GM21423 (cell line): Measurements from ENCODE around the gene MAP6.

Experiments used
- ATAC-seq: cut with Tn5 transposase; IDR thresholded peaks from one replicate; pipeline ENCODE4 v1.9.1; 2021; ENCODE audit warnings: mild to moderate bottlenecking, moderate library complexity; ENCODE audit not compliant: unreplicated experiment

MAP6 gene

DNA sequence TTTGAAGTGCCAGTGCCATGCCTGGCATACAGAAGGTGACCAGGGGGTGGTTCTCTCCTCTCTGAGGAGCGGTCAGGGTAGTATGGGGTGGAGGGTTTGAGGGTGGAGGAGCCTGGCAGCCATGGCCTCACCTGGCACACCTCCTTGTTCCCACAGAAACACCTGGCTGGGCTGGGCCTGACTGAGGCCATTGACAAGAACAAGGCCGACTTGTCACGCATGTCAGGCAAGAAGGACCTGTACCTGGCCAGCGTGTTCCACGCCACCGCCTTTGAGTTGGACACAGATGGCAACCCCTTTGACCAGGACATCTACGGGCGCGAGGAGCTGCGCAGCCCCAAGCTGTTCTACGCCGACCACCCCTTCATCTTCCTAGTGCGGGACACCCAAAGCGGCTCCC, 97.2 kb downstream of the MAP6 start:
- no peak for ATAC-seq

DNA sequence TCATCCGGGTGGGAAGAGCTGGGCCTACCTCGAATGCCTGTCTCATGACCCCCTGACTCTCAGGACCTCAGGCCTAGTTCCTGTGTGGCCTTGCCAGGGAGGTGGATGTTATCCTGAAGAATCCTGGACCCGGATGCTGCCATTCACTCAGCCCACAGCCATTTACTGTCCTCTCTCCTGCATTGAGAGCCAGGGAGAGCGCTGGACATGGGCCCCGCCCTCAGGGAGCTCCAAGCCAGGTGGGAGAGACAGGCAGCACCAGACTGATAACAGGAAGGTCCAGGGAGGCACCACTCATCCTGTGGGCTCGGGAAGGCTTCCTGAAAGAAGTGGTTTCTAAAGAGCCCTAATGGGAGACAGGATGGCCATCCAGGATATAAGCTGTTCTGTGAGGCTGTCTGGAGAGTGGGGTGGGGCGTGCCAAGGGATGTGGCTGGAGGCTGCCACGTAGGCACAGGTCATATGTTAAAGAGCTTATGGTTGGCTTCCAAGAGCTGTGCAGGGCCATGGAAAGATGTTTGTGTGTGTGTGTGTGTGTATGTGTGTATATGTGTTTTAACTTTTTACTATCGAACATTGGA, 98.2 kb downstream of the MAP6 start:
- ATAC-seq = no peak

DNA sequence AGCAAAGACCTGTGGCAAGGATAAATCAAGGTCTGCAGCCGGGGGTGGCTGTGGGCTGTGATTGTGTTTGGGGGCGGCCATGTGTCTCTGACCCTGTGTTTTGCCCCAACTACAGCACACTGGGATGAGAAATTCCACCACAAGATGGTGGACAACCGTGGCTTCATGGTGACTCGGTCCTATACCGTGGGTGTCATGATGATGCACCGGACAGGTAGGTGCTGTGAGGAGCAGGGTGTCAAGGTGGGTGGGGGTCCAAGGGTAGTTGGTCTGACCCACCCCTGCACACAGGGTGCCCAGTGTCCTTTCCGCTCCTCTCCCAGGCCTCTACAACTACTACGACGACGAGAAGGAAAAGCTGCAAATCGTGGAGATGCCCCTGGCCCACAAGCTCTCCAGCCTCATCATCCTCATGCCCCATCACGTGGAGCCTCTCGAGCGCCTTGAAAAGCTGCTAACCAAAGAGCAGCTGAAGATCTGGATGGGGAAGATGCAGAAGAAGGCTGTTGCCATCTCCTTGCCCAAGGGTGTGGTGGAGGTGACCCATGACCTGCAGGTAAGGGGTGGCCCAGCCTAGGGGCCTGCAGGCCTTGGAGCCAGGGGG, 100.1 kb downstream of the MAP6 start:
- no peak for ATAC-seq

DNA sequence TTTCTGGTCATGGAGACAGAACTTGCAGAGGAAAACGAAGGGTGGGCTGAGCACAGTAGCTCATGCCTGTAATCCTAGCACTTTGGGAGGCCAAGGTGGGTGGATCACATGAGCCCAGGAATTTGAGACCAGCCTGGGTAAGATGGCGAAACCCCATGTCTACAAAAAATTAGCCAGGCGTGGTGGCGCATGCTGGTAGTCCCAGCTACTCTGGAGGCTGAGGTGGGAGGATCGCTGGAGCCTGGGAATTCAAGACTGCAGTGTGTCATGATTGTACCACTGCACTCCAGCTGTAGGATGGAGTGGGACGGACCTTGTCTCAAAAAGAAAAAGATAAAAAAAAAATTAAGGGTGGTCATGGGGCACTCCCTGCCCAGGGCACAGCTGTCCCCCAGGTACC, 100.9 kb downstream of the MAP6 start:
- ATAC-seq = no peak

DNA sequence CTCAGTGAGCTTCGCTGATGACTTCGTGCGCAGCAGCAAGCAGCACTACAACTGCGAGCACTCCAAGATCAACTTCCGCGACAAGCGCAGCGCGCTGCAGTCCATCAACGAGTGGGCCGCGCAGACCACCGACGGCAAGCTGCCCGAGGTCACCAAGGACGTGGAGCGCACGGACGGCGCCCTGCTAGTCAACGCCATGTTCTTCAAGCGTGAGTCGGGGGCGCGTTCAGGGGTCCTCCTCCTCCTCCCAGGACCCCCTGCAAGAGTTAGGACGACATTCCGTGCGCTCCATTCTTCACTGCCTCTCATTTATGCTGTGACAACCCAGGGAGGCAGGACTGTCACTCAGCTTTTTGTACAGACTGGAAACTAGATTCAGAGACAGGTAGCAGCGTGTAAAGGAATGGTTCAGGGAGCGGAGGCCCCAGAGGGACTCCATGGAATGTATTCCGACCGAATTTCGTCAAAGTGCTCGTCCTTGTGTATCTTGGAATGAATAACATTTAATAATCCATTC, 102.0 kb downstream of the MAP6 start:
- ATAC-seq = no peak

DNA sequence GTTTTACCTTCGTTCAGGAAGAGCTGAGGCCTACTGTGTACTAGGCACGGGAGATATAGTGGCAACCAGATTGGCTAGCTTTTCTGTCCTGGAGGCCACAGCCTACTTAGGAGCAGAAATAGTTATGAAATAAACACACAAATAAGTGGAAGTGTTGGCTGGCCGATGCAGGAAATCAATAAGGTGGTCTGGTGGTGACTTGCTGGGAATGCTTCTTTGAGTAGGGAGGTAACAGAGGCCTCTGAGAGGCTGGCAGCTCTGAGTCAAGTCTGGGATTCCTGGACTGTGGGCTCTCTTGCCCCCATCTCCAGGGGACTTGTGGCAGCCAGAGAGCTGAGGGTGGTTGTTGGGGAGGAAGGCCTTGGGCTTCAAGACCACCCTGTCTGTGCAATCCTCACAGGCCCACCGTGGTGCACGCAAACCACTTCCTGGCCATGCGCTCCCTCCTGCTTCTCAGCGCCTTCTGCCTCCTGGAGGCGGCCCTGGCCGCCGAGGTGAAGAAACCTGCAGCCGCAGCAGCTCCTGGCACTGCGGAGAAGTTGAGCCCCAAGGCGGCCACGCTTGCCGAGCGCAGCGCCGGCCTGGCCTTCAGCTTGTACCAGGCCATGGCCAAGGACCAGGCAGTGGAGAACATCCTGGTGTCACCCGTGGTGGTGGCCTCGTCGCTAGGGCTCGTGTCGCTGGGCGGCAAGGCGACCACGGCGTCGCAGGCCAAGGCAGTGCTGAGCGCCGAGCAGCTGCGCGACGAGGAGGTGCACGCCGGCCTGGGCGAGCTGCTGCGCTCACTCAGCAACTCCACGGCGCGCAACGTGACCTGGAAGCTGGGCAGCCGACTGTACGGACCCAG, 102.7 kb downstream of the MAP6 start:
- ATAC-seq = no peak

DNA sequence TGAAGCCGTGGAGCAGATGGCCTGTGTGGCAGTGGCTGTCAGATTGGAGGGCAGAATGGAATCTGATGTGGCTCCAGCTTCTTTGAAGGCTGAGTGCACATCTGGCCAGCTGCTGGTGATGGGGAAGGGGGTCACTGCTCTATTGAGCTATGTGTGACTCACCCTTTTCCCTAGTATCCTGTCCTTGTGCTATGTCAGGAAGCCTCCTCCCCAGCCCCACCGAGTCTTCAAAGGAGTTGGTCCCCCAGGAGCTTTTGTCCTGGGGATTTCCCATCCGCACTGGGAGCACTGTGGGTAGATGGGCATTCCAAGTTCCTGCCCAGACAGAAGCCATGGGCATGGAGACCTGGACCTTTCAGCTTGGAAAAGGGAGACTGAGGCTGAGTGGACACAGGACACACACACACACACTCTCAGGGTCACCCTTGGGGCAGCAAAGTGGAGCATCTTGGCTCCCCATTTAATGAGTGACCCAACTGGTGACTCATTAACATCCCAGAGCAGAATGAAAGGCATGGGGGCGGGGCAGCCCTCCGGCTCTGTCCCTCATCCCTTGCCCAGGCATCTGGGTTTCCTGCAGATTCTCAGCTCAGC, 103.5 kb downstream of the MAP6 start:
- no peak for ATAC-seq

DNA sequence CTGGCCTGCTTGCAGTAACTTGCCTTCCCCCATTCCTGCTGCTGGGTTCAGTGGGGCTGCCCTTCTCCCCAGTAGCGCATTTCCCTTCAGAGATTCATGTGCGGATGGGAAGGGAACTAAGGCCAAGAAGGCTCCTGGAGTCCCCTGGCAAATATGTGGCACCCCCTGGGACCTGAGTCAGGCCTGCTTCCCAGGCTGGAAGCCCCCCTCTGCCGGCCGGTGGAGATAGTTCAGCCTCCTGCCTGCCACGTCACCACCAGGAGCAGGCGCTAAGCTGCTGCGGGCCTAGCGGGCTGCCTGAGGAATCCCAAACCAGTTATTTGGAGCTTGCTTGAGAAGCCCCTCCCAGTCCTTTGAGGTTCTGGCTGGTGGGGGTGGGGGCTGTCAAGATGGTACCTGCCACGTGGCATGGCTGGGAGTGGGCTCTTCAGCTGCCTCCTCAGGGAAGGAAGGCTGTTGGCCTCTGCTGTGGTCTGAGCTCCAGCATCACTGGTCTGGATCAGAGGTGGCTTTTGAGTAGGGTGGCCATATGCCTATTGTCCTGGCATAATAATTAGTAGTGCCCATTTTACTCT, 104.8 kb downstream of the MAP6 start:
- ATAC-seq = no peak

DNA sequence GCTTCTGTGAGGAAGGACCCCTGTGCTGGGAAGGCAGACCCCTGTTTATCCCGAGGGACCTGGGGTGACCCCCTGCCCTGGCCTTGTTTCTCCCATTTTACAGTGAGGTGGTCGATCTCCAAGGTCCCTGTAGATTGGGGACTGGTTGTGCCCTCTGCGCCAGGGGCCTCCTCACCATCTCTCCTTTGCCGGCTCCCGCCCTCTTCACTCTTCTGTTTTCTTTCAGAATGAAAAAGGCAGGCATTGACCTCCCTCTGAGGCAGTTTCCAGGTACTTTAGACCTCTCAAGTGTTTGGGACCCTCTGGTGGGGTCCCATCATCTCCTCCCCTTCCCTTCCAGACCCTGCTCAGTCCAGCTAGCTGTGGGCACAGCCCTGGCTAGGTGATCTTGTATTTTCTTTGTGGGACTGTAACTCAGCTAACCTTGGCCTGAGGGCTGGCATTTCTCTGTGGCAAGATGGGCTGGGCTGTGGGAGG, 105.3 kb downstream of the MAP6 start:
- no peak for ATAC-seq

DNA sequence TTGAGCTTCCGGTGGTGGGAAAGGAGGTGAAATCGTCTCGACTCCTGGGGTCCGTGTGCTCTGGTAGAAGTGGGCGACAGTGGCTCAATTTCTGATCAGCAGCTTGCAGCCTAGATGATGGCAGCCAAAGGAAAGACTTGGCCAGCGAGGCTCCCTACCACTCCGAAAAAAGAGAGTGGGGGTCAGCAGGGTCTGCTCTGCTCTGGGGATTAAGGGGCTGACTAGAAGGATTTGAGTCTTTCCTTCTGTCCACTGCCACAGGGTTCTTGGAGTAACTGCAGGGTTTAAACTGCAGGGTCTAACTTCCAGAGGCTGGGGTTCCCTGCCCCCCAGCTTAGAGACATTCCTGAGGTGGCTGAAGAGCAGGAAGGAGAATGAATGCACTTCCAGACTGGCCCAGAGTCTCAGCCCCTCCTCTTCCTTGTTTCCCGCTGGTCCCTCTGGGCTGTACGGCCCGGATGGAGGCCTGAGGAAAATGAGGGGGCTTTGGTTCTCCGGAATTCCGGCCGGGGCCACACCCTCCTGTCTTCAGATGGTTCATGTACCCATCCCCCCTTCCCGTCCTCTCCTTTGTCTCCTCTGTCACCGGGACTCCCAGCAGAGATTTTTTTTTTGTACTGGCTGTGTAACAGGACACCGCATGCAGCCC, 105.9 kb downstream of the MAP6 start:
- ATAC-seq = no peak

DNA sequence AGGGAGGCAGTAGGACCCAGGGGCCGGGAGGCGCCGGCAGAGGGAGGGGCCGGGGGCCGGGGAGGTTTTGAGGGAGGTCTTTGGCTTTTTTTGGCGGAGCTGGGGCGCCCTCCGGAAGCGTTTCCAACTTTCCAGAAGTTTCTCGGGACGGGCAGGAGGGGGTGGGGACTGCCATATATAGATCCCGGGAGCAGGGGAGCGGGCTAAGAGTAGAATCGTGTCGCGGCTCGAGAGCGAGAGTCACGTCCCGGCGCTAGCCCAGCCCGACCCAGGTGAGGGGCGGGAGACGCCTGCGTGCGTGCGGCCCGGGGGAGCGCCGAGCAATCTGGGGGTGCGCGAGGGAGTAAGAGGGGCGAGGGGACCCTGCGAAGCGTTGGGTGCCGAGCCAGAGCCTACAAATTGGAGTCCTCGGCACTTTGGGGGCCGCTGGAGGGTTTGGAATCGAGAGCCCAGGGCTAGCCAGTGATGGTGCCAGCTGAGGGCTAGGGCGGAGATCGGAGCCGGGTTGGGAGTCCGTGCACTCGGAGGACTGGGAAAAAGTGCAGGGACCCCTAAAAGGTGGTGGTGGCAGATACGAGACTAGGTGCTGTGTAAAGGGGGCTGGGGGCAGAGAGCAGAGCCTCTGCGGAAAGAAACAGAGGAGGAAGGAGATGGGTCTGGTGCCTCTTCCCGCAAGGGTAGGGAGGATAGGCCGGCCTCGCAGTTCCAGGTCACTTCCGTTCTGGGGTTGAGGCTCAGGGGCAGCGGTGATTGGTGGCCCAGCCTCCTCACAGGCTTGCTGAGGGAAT, 106.6 kb downstream of the MAP6 start, which contains the start of gene SERPINH1:
TSS of gene SERPINH1 (plus strand) at position 206 of the 788 bp plus-strand sequence. CDS start 4,097 bp downstream, outside the sequence.
- ATAC-seq = peak; percentile 77

DNA sequence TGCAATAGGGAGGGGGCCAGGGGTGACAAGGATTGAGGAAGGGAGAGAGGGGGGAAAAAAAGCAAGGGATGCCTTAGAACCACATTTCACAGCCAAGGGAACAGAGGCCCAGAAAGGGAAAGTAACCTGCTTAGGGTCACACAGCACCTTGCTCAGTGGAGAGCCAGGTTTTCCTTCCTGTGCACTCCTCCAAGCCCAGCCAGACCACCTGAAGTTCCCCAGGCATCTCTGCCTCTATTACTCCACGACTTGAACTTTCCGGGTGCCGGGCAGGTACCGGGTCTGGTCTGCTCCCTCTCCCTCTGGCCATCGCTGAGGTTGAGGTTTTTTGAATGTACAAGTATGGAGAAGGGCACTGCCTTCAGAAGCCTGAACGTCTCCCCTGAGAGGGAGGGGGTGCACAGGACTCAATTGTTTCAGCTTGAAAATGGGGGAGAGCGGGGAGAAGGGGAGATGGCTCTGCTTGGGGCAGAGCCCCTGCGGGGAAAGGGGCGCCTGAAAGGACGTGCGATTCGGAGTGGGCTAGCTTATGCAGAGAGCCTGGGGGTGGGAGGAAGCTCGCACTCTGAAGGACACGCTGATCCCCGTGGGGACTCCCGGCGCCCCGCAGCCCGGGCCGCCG, 107.3 kb downstream of the MAP6 start:
- no peak for ATAC-seq

DNA sequence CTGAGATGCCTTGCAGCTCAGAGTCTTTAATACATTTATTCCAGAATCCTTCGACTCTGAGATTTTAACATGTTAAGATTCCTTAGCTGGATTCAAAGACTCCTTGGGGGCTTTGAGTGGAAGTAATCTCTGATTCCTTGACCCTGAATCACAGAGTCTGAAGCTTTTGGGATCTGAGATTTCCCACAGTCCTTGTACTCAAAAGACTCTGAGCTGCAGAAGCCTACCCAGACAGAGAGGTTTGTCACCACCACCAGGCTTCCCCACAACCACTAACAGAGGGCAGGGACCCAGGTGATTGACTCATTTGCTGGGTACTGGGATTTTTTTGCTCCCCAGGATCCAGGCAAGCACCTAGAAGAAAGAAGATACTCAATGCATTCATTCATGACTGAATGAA, 108.2 kb downstream of the MAP6 start:
- ATAC-seq = no peak

DNA sequence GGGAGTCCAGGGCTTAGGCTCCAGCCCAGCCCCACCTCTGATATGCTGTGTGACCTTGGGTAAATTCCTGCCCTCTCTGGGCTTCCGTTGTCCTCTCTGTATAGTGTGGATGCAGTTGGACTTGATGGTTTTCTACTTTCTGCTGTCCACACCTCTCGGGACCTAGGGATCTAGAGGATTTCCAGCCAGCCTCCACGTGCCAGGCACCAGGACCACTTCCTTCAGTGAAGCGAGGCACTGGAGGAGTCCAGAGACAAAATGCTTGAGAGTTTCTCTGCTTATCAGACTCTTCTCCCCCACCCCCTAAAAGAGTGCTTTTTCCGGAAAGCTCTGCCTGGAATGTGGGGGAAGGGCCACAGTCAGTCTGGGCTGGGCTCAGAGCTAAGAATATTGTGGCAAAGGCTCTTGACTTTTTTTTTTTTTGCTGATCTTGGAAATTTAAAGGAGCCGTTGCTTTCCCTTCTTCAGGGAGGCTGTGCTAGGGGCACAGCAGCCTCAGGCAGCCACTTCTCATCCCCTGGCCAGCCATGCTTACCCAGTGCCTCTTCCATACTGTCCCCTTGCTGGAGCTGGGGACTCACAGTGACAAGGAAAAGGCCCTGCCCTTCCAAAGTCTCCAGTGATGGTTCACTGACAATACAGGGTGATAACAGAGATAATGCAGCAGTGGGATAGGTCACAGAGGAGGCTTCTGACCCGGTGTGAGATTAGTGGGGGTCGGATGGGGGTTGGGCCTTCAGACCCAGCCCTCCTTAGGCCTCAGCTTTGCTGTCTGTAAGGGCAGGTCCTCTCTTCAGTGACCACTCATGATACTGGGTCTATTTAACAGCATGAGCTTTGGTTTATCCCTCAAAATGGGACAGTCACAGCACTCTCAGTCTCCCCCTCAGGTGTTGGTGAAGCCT, 109.6 kb downstream of the MAP6 start:
- no peak for ATAC-seq

DNA sequence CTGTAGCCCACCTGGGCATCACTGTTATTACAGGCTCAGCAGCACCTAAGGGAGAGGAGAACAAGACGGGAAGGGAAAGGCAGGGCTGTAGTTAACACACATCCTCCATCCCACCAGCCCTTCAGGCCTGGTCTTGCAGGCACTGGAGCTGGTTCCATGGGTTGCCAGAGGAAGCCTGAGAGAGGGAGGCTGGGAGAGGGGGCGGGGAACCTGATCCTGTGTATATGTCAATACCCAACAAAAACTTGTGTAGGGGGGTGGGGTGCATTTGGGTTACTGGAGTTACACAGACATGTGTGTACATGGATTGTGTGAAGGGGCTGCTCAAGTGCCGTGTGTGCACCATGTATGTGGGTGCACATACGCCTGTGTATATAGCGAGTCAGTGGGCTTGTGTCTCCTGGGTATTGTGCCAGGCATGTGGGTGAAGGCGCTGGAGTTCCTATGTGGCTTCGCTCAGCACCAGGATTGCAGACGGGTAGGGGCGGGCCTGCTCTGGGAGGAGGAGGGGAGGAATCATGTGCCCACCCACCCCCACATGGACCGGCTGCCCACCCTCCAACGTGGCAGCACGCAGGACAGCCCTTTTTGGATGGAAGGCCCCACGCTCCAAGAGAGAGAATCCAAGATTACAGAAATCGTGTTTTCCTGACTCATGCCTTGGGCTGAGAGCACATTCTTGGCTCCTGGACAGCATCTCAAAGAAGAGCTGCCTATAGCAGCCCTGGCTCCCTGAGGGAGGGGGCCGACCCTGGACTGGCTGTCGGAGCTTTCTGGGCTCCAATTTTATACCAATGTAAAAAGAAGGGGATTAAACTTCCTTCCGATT, 111.0 kb downstream of the MAP6 start:
- ATAC-seq = no peak

DNA sequence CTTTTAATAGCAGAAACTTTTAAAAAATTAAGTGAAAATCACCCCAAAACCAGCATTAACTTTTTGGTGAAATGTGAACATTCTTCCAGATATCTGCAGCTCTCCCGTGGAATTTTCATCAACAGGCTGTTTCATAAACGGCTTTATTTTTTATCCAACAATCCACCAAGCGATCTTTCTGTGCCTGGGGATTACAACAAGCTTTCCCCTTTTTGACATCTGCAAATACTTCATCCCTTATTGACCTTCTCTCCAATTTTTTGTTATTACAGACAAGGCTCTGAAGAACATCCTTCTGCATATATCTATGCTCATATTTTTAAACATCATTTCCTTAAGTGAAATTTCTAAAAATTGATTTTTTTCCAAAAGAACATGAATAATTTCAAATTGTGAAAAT, 112.6 kb downstream of the MAP6 start:
- ATAC-seq = no peak

DNA sequence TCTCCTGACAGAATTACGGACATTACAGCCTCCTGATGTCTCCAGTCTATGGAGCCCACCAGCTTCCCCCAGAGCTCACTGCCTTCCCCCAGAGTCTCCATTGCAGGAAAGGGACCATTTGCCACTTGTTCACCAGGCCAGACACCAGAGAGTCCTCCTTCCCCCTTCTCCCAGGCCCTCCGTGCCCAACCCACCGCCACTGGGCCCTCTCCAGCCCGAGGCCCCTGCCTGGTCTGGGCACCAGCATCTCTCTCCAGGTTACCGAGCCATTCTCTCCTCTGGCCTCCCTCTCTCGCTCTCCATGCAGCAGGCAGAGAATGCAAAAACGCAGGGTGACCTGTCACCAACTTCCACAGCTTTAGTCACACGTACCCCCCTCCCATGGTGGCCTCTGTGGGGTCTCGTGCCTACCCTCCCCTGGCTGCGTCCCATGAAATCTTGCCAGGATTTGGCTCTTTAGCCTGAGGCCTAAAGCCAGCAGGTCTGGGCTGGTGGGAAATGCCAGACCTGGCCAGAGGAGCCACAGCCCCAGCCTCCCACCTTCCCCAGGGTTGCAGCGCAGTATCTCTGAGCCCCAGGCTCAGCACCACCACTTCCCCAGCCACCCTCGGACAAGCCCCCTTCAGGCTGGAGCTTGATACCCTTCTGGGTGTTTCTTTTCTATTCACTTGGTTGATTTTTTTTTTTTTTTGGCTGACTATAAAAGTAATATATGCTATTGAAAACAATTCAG, 113.6 kb downstream of the MAP6 start:
- no peak for ATAC-seq
